T-helper 2 cell (primary cell): Measurements from ENCODE around the gene PCED1A.
A peak's percentile ranks its signal among the peaks of the same experiment; 100 is the strongest.
"Not testable (repeated sequence)": the region's sequence is repeated elsewhere in the genome, so short reads cannot be mapped to it uniquely, and the experiment has no call there.

ENCODE experiments used
- DNase-seq, 5 experiments: peaks; one replicate each; pipeline versions ENCODE4 v3.0.0 to v3.0.0-alpha.2; 2012 to 2022

The PCED1A gene

GRCh38 chr20:2822073-2822472 is 18.4 kb downstream of the PCED1A start:
- DNase-seq: peak in 2 of 5 experiments; percentile 78 to 79

DNA sequence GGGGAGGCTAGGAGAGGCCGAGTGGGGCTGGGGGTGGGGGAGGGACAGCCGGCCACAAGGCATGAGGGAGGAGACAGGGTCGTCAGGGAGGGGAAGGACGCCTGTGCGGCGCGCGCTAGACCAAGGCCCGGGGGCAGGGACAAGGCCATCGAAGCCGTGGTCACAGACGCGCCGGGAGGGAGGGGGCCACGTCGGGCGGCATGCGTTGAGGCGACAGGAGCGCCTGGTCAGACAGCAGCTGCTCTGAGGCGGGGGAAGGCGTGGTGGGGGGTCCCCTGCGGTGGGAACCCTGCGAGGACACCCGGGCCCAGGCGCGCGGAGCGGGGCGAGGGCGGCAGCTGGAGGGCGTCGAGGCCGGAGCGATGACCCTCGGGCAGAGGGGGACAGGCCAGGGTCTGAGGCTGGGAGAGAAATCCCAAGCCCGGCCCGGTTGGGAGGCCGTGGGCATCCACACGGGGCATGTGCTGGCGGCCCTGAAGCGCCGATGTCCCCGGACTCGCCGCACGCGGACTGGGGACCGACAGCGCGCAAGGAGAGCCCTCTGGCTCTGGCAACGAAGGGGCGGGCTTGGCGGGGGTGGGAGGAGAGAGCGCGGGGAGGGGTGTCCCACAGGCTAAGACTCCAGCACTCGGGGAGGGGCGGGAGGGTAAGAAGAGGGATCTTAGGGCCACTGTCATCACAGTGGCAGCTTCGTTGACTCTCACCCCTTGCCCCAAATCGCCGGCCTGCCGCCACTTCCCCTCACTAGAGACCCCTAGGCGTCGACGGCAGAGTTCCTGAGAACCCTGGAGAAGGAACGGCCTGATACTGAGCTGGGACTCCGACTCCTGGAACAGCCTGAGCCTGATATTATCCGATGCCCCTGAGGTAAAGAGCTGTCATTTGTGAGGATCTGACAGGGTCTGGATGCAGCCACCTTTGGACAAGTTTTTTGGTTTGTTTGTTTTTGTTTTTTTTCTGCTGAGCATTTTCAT is 19.3 kb downstream of the PCED1A start:
- DNase-seq: no peak

- no peak for DNase-seq
These were observed 20.2 kb downstream of the PCED1A start for GRCh38 chr20:2820084-2820895.

- DNase-seq: no peak
These were observed 22.4 kb downstream of the PCED1A start for GRCh38 chr20:2817891-2818595.

- DNase-seq: no peak
These were observed 23.1 kb downstream of the PCED1A start for GRCh38 chr20:2817341-2817726.

DNA sequence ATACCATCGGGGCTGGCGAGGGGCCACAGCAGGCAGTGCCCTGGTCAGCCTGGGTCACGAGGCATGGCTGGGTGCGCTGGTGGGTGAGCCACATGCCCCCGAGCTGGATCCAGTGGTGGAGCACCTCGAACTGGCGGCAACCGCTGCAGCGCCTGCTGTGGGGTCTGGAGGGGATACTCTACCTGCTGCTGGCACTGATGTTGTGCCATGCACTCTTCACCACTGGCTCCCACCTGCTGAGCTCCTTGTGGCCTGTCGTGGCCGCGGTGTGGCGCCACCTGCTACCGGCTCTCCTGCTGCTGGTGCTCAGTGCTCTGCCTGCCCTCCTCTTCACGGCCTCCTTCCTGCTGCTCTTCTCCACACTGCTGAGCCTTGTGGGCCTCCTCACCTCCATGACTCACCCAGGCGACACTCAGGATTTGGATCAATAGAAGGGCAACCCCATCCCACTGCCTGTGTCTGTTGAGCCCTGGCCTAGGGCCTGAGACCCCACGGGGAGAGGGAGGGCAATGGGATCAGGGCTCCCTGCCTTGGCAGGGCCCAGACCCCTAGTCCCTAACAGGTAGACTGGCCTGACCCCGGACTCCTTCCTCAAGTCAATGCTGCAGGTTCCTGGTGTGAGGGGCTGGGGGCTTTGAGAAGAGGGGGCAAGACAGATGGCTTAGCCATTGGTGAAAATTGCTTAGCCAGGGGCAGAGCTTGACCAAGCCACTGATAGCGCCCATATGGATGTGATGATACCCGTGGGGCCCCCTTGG is 23.7 kb downstream of the PCED1A start:
- peak in 1 of 5 experiments; percentile 44 for DNase-seq

DNA sequence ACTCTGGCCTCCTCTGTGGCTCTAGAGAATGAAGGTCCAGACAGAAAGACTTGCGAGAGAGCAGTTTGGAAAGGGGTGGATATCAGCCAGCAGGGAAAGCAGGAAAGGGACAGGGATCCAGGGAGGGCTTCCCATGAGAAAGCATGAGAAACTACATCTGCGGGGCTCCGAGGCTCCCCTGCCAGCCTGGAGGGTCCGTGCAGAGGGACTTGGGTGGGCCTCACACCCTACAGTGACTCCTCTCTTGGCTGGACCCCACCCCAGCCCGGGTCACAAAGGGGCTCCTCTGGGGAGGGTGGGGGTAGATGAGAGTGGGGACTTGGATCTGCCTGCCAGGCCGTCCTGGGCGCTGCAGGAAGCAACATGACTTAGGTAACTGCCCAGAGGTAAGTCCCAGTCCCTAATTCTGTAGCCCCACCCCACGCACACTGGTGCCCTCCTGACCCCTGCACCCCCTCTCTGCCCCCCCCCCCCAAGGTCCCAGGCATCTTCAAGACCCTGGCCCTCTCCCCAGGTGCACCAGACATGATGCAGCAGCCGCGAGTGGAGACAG is 24.3 kb downstream of the PCED1A start, which contains the start of gene TMEM239:
TMEM239 (plus strand) TSS at position 335 of the 553 bp plus-strand sequence; CDS start at position 526, 191 bp downstream.
- DNase-seq: no peak

DNA sequence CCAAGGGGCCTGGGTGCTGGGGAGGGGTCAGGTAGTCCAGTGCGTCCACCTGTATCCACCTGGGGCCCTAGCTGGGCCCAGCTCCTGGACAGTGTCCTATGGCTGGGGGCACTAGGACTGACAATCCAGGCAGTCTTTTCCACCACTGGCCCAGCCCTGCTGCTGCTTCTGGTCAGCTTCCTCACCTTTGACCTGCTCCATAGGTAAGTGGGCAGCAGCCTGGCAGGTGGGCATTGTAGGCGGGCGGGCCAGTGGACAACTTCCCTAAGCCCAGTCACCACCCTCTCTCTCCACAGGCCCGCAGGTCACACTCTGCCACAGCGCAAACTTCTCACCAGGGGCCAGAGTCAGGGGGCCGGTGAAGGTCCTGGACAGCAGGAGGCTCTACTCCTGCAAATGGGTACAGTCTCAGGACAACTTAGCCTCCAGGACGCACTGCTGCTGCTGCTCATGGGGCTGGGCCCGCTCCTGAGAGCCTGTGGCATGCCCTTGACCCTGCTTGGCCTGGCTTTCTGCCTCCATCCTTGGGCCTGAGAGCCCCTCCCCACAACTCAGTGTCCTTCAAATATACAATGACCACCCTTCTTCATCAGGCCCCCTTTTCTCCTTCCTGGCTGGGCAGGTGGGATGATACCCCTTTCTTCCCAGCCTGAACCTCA is 25.1 kb downstream of the PCED1A start:
- no peak for DNase-seq

GRCh38 chr20:2814587-2815051 is 25.8 kb downstream of the PCED1A start, which contains the start of gene C20orf141:
TSS of gene C20orf141 (plus strand) at chr20:2814987. CDS start at chr20:2815185, 198 bp downstream.
- no peak for DNase-seq

- DNase-seq: no peak
These were observed 26.4 kb downstream of the PCED1A start for GRCh38 chr20:2814076-2814475.

DNA sequence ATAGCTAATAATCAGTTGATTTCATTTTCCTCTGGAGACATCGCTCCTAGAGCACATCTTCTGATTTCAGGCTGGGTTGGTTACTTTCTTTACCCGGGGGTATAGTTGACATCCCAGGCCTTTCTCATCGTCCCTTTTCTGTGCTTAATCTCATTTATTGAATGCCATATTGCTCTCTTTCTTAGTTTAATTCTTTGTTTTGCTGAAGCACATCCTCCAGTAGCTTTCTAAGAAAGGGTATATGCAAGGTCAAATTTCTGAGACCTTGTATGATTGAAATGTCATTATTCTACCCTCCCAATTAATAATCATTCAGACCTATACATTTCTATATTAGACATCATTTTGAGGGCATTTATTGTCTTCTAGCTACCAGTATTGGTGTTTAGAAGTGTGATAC is 28.3 kb downstream of the PCED1A start:
- DNase-seq: no peak

DNA sequence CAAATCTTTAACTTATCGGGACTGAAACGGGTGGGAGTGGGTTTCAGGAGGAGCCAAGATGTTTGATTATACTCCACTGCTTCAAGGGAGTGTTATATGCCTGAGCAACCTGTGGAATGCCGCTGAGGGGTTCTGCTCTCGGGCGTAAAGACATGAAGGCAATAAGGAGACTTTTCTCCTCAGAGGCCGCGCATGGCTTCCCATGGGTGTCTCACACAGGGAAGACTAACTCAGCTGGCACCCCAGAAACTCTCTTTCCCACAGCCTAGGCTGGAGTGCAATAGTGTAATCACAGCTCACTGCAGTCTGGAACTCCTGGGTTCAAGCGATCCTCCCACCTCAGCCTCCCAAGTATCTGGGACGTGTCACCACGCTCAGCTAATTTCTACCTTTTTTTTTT is 30.8 kb downstream of the PCED1A start:
- no peak for DNase-seq

GRCh38 chr20:2807929-2808328 is 32.5 kb downstream of the PCED1A start:
- DNase-seq: not testable (repeated sequence)

DNA sequence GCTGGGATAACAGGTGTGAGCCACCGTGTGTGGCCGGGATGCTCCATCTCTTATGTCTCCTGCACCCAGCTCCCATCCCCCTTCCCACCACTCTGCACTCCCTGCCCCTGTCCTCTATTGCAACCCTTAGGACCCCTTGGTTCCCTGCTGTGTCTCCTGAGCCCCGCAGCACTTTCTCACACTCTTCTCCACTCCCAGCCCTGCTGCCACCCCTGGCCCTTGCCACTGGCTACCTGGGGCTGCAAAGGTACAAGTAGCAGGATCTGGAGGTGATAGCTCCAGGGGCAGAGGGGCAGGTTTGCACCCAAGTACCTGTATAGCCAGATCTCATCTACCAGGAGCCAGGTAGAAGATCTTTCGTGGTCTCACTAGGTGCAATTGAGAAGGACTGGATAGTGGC is 33.4 kb downstream of the PCED1A start:
- no peak for DNase-seq

GRCh38 chr20:2806351-2806701 is 34.1 kb downstream of the PCED1A start:
- no peak for DNase-seq

GRCh38 chr20:2805689-2806350 is 34.6 kb downstream of the PCED1A start:
- no peak for DNase-seq

DNA sequence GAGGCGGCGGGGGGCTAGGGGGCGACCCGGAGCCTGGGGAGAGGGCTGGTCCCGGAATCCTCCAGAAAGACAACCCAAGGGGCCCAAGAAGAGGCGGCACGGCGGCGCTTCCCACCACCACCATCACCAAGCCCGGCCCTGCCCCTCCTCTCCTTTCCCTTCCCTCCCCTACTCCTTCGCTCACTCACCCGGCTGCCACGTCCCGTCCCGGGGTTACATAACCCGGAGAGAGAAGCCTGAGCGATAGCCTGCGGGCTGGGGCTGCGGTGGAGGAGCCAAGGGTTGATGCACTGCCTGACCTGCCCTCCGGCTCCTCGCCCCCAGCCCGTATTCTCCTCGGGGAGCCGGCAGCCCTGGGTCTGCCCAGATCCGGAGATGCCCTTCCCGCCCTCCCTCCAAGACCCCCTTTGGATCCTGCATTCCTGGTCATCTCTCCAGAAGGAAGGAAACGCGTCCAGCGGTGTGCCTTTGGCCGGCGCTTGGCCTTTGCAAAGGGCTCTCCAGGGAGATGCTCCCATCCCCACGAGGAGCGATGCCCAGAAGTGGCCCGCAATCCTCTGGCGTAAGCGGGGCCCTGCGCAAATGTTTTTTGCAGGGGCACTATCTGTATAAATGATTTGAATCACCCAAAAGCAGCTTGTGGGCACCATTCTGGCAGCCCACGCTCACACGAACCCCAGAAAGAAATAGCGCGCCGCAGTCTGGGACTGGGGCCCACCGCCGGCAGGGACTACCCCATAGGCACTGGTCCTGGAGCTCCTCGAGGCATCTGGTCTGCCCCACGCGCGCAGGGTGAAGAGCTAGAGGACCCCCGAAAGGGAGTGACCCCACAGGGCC is 35.4 kb downstream of the PCED1A start:
- DNase-seq: no peak

DNA sequence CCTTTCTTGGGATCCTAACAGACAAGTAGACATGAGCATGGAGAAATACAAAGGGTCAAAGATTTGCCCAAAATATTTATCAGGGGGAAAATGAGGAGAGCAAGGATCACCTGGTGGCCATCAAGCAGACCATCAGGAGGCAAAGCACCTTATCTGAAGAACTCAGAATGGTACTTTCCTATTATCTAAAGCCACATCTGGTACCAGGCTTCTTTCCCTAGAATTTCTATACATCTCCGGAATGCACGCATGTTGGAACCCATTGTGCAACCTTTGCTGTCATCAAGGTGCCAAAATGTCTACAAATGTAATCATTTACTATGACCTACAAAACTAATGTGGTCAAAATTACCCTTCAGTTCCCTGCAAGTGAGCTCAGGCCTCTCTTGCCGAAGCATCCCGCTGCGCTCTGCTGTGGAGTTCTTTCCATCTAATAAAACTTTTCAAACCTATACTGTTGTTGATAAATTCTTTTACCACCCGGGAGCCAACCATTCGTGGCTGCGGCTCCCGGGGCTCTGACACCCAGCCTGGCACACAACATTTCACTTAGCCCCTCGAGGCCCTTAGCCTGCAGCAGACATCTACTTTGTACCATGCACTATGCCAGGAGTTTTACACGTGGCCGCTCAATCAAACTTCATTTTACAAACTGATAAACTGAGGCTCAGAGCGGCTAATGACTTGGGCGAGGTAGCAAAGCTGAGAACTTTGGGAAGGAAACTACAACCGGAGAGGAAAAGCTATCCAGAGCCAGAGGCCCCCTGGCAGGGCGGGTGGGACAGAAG is 36.2 kb downstream of the PCED1A start:
- DNase-seq: no peak

GRCh38 chr20:2801286-2801728 is 39.1 kb downstream of the PCED1A start:
- no peak for DNase-seq
